ENCODE measurements around the gene ZBED1.
"Not testable (repeated sequence)": the region's sequence is repeated elsewhere in the genome, so short reads cannot be mapped to it uniquely, and the experiment has no call there.

Gene ZBED1

GRCh38 chrX:2500803-2501558 is at the start of gene ZBED1, which contains the start of gene DHRSX:
TSS of gene ZBED1 (minus strand) at chrX:2500976. CDS start at chrX:2490719, 10,257 bp downstream.
TSS of gene DHRSX (minus strand) at chrX:2500976. CDS start at chrX:2500925, 51 bp downstream.
- peak; percentile 68 for DNase-seq

GRCh38 chrX:2549876-2550275 is 49.1 kb upstream of the ZBED1 start:
- DNase-seq: no peak

GRCh38 chrX:2548711-2549423 is 48.1 kb upstream of the ZBED1 start:
- no peak for DNase-seq

GRCh38 chrX:2547736-2548135 is 47.0 kb upstream of the ZBED1 start:
- no peak for DNase-seq

- DNase-seq: no peak
Observed at GRCh38 chrX:2546496-2546895, 45.7 kb upstream of the ZBED1 start.

- no peak for DNase-seq
Observed at GRCh38 chrX:2545144-2545543, 44.4 kb upstream of the ZBED1 start.

- no peak for DNase-seq
Observed at GRCh38 chrX:2542826-2543521, 42.2 kb upstream of the ZBED1 start.

GRCh38 chrX:2541603-2542002 is 40.8 kb upstream of the ZBED1 start:
- DNase-seq: no peak

GRCh38 chrX:2540426-2540947 is 39.7 kb upstream of the ZBED1 start:
- DNase-seq: no peak

- DNase-seq: no peak
Observed at GRCh38 chrX:2539586-2539985, 38.8 kb upstream of the ZBED1 start.

GRCh38 chrX:2538031-2538757 is 37.4 kb upstream of the ZBED1 start:
- peak; percentile 53 for DNase-seq

- peak; percentile 61 for DNase-seq
Observed at GRCh38 chrX:2536974-2537373, 36.2 kb upstream of the ZBED1 start.

GRCh38 chrX:2536141-2536540 is 35.4 kb upstream of the ZBED1 start:
- DNase-seq: no peak

- DNase-seq: not testable (repeated sequence)
Observed at GRCh38 chrX:2534261-2535021, 33.7 kb upstream of the ZBED1 start.

GRCh38 chrX:2533424-2533823 is 32.6 kb upstream of the ZBED1 start:
- no peak for DNase-seq

- no peak for DNase-seq
Observed at GRCh38 chrX:2526390-2526789, 25.6 kb upstream of the ZBED1 start.

GRCh38 chrX:2523911-2524310 is 23.1 kb upstream of the ZBED1 start:
- no peak for DNase-seq

GRCh38 chrX:2521927-2522386 is 21.2 kb upstream of the ZBED1 start:
- DNase-seq: no peak

- no peak for DNase-seq
Observed at GRCh38 chrX:2521092-2521926, 20.5 kb upstream of the ZBED1 start.

- DNase-seq: no peak
Observed at GRCh38 chrX:2520539-2520938, 19.8 kb upstream of the ZBED1 start.

GRCh38 chrX:2519638-2520037 is 18.9 kb upstream of the ZBED1 start:
- not testable (repeated sequence) for DNase-seq

Measured in right forelimb (tissue), 1 donor.